GM18907 (cell line): ENCODE data around the gene CCND2.

ENCODE experiments used
- ATAC-seq: cut with Tn5 transposase; IDR thresholded peaks from one replicate; pipeline ENCODE4 v1.9.1; 2021; ENCODE audit warnings: mild to moderate bottlenecking, moderate library complexity; ENCODE audit not compliant: unreplicated experiment

Gene CCND2

DNA sequence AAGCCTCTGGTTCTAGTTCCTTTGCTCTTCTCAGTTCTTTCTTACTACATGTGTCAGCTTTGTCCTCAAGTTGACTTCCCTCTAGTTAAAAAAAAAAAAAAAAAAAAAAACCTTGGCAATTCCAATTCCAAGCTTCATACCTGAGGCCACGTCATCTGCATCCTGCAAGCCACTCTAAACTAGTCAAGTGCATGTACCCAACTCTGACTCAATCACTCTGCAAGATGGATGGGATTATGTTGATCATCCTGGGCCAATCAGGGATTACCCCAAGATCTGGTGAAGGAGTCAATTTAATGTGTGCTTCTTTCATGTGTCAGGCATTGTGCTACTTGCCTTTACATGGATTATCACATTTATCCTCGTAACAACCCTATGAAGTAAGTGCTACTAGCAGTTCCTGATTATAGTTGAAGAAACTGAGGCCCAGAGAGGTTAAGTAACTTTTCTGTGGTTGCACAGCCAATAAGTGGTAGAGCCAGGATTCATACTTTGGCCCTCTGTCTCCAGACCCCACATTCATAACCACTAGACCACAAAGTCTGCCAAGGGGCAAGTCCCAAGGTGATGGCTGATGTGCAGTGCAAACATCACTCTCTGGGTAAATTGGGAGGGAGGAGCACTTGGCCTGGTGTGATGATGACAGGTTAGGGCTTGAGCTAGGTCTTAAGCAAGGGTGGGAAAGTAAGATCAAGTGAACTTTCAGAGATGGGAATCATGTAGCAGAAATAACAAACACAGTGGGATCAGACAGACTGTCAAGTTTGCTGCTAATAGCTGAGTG, 17.3 kb upstream of the CCND2 start:
- ATAC-seq = no peak

DNA sequence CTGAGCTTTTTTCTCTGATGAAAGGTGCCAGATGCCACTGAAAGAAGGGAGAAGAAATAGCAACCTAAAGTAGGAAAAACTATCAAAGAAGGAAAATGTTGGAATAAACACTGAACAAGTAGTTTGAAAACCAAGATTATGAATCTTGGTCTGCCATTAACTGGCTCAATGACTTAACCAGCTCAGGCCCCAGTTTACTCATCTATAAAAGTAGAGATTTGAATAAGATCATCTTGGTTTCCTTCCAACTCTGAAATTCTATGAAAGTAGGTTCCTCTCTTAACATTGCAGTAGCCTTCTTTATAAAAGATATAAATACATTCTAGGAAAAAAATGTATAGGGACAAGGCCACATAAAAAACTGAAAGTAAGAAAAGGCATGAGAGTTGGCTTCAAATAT, 16.1 kb upstream of the CCND2 start:
- no peak for ATAC-seq

DNA sequence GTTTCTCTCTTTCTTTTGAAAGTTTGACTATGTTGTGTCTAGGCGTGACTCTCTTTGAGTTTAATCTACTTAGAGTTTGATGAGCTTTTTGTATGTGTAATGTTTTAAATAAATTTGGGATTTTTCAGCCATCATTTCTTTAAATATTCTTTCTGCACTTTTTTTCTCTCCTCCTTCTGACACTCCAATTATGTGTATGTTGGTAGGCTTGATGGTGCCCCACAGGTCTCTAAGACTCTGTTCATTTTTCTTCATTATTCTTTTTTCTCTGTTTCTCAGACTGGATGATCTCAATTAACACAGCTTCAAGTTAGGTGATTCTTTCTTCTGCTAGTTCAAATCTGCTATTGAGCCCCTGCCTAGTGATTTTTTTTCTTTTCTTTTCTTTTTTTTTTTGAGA, 14.5 kb upstream of the CCND2 start:
- no peak for ATAC-seq

DNA sequence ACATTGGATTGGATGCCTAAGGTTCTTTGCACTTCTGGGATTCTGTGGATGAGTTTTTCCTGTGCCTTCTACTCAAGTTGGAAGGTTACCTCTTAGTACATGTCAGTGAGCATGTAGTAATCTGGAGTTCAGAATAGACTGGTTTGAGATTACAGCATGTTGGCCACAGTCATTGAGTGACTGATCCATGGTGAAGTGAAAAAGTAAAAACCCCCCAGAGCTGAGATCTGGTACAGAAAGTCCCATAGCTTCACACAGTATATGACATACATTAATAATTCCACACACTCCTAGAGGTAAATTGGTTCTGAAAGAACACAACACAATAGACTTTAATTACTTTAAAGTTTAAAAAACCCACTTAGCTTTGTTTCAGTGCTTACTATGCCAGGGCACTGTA, 11.9 kb upstream of the CCND2 start:
- ATAC-seq = peak; percentile 55

DNA sequence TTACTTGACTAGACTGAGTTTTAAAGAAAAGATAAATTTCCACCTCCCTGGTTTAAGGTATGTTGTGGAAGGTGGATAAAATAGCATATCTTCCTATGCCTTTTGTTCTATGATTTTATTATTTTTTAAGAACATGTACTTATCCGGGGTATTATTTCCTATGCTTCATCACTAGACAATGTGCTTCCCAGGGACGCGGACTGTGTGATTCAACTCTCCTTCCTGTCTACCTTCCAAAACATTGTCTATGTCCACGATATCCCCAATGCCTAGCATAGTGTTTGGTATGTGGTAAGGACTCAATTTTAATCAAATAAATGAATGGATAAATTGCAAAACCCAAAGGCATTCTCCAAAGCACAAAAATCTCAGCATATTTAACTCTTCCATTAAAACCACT, 8.3 kb upstream of the CCND2 start:
- ATAC-seq = no peak

DNA sequence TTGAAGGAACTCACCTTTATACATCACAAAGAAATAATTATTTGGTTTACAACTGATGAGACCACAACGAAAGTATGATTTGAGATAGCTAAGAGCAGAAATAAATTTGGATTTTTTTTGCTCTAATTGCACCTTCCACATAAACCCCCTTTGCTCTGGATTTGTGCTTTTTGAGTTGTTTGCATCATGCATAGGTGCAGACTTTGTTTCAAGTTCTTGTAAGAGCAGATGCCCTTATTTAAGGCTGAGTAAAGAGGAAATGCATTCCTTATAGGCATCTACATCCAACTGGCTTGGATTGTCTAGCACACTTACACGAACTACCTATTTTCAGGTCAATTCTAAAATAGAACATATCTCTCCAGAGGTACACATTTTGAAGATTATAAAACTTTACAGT, 6.6 kb upstream of the CCND2 start:
- no peak for ATAC-seq

DNA sequence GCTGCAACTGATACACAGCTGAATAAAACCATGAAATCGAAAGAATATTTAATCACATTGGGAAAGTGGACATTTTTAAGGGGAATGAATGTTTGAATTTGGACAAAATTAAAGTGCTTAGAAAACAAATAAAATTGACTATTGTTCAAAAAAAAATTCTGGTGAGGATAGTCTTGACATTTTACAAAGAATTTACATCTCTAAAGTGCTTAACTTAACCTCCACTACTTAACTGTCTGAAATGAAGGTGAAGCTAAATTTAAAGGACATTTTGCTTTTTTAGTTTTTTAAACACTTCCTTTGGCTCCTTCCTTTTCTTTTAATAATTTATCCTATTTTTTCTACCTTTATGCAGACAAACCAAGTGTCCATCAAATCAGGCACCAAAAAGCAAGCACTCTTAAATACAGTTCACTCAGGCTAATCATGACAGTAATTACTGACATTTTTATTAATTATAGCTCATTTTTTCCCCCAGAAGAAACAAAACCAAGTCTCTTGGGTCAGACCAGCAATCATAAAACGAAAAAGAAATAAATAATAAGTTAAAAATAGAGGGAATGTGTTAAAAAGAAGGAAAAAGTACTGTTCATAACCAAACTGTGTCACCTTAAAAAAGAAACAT, 5.7 kb upstream of the CCND2 start:
- ATAC-seq = no peak

DNA sequence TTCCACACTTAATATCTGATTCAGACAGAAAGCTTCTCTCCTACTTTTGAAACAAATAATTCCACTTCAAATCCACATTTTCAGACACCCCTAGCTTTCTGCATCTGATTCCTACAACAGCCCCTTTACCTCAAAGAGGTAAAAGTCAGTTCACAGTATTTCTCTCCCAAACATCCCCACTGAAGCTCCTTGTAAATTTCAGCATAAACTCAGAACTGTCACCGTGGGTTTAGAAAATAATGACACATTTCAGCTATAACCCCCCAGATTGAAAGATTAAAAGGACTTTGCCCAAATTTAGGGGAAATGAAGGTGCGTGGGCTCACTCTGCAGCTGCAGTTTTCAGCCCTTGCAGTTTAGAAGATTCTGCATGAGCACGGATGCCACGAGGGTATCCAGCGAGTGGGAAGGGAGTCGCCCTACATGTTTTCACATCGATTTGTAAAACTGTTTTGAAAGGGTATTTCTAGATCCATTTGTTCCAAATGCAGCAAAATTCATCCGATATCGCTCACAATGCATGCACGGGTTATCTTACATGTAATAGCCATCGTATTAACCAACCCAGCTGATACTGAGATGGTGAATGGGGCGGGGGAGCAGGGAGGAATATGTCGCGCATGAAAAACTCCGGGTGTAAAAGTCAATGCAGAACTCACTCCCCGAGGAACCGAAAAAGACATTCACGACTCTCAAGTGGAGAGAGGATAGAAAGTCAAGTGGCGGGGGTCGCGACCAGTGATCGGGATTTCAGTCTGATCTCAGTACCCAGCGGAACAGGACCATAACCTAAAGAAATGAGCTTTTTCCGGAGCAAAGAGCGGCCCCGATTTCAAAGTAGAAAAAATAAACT, 5.0 kb upstream of the CCND2 start:
- no peak for ATAC-seq

DNA sequence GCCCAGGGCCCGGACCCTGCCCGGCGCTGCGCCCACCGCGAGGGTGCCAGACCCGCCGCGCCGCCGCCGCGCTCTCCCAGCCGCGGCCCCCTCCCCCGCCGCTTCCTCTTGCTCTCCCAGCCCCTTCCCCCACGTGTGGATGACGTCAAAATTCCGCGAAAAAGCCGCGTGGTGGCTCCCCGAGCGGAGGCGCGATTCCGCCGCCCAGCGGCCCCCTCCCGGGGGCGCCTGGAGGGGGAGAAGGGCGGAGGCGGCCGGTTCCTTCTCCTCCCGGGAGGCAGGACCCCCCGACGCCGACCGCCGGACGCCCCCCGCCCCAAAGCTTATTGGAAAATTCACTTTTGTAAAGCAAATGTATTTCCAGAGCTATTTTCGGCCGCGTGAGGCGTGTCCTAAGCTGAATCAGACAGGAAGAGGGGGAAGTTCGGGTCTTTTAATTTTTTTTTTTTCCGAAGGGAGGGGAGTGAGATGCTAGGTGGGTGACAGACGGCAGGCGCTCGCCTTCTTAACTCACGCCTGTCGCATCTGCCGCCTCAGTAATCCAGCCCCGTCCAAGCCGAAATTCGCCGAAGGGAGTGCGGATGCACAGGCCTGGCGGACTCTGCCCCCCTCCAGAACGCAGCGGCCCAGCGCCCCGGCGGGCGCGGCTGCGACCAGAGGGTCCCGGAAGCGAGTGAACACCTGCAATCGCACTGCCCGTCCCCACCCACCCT, 4.1 kb upstream of the CCND2 start:
- peak; percentile 31 for ATAC-seq

DNA sequence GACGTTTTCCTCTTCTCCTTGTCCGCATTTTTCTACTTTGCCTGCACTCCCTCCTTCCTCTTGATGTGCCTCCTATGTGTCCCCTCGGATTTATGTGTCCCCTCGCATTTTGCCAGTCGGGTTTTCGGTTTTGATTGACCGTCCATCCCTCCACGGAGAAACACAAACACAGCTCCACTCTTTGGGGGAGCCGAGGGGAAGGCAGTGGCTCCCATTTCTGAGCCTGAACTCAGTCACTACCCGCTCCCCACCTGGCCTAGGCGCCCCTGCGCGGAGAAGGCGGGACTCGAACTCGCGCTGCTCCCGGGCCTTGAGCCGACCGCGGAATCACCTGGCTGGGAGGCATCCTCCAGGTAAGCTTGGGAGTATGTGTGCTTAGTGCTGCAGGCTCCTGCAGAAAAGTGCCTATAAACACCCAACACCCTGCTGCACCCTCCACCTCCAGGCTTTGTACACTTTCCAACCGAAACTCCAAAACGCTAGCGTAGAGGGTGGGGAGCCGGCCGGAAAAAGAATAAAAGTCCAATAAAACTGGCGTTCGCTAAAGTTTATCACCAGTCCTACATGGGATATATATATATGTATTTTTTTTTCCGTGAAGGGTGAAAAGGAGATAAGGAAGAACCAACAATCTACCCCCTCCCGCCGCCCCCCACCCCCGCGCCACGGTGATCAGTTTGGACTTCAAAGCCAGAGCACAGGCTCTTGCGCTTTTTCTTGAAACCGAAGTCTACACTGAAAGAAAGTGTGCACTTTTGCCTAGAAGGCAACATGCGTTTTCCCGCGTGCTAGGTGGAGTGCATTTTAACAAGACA, 3.3 kb upstream of the CCND2 start:
- no peak for ATAC-seq

DNA sequence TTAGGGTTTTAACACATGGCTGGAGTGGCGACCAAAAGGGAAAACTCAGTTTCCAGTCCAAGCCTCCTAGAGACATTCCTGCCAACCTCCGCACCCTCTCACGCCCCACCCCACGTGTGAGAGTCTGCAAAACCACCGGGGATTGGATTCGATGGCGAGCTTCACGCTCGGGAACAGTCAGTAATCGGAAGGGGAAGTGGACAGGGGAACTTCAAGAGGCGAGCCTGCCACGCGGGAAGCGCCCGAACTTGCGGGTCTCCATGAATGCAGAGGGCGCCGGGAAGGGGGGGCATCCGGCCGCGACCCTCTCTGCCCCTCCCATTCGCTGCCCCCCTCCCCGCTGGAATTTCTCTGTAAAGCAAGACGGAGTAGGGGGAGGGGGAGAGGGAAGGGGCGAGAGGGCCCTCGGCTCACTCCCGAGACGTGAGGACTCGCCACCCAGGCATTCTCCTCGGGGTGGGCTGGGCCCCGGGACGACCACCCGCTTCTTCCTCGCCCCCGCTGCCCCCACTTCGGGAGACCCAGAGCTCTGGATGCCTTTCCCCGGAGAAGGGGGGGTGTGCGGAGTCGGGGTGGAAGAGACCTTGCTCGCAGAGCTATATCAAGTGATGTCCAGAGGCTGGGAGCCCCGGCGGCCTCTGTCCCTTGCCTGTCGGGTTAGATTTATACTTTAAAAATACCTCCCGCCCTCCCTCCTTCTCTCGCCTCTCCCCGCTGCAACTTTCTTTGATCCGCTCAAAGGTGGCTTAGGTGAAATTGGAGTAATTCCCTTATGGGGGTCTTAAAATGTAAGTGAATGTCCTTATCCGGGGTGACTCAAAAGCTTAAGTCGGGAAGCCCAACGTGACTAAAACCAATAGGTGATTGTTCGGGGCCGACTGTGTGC, 2.5 kb upstream of the CCND2 start:
- ATAC-seq = no peak

DNA sequence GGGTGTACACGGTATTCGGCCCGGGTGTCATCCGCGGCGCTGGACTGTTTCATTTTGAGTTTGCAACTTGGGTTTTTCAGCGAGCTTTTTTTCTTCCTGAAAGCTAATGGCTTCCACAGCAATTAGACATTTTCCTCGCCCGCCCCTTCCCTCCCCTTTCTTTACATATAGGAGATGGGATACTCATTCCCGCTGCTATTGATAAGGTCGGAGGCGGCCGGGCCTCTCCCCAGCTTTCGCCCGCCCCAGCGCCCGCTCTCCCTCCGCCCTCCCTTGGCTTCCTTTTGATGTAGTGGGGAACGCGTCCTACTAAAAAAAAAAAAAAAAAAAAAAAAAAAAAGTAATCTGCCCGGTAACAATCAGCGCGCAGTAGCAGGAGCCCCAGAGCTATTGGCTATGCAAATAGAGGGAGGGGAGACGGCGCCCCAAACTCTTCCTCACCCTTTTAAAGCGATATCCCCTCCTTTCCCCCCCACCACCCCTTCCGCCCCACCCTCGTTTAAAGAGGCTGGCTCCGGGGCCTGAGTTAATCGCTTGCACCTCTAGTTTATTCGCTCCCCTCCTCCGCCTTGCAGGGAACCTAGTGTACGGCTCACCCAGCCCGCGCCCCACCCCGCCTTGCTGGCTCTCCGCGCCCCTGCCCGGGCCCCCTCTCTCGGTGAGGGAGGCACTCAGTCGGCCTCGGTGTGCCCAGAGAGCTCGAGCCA, 1.7 kb upstream of the CCND2 start:
- peak; percentile 53 for ATAC-seq

DNA sequence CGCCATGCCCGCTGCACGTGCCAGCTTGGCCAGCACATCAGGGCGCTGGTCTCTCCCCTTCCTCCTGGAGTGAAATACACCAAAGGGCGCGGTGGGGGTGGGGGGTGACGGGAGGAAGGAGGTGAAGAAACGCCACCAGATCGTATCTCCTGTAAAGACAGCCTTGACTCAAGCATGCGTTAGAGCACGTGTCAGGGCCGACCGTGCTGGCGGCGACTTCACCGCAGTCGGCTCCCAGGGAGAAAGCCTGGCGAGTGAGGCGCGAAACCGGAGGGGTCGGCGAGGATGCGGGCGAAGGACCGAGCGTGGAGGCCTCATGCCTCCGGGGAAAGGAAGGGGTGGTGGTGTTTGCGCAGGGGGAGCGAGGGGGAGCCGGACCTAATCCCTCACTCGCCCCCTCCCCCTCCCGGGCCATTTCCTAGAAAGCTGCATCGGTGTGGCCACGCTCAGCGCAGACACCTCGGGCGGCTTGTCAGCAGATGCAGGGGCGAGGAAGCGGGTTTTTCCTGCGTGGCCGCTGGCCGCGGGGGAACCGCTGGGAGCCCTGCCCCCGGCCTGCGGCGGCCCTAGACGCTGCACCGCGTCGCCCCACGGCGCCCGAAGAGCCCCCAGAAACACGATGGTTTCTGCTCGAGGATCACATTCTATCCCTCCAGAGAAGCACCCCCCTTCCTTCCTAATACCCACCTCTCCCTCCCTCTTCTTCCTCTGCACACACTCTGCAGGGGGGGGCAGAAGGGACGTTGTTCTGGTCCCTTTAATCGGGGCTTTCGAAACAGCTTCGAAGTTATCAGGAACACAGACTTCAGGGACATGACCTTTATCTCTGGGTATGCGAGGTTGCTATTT, 914 bp upstream of the CCND2 start:
- ATAC-seq = peak; percentile 12

DNA sequence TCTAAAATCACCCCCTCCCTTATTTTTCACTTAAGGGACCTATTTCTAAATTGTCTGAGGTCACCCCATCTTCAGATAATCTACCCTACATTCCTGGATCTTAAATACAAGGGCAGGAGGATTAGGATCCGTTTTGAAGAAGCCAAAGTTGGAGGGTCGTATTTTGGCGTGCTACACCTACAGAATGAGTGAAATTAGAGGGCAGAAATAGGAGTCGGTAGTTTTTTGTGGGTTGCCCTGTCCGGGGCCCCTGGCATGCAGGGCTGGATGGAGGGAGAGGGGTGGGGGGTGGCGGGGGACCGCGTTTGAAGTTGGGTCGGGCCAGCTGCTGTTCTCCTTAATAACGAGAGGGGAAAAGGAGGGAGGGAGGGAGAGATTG, 300 bp upstream of the CCND2 start:
- ATAC-seq = no peak

DNA sequence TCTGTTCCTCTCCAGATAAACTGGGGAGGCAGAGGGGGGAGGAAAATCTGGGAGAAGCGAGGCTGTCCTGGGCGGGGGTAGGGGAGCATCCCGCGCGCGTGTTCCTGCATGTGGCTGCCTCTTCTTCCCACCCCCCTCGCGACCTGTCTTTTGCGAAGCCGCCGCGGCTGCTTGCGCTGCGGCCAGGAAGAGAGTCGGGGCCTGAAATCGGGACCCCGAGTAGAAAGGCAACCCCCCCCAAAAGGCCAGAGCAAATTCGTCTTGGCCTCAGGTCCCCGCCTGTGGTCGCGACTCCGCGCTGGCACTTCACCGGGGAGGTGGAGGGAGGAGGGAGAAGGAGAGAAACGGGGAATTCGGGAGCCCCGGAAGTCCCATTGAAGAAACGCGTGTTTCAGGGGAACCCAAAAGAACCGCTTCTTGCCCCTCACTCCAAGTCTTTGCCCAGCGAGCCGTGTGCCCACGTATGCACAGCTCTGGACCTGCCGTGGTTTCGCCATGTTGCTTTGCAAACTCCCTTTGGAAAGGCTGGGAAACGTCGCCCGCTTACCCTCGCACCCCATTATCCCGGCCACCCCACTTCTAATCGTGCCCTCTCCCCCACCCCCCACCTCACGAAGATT, 944 bp downstream of the CCND2 start:
- no peak for ATAC-seq

DNA sequence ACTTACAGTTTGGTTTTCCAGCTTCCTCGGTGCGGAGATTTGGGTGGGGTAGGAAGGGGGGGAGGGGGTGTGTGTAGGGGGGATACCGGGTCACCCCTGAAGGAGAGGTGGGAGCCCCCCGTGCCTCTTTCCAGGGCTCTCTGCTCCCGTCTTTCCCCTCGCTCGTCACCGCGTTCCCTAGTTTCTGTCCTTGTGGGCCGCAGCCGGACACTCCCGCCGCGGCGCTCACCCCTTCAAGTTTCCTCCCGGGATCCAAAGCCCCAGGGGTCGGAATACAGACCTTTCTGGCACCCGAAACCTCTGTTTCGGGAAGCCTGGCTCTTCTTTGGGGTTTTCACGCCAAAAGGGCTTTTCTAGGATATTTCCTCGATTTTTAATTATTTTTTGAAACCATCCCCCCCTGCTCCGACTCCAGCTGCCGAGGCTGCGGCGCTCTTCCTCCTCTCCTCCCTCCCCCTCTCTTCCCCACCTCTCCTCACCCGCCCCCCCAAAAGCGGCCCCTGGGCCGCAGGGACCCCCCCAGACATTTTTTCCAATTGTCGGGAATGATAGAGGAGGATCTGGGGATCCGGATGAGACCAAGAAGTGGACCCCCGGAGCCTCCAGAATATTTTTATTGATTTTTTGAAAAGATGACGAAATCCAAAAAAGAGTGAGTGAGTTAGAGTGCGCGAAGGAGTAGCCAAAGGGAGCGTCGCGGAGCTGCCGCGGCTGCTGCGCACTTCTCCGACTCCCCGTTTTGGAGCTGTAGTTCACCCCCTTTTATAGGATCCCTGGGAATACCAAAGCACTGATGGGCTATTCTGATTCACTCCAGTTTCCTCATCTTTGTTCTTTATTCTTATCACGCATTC, 1.7 kb downstream of the CCND2 start:
- no peak for ATAC-seq
